Activated CD8-positive, alpha-beta memory T cell treated with anti-CD3 and anti-CD28 coated beads, Interleukin-2, amount 50 U/mL, for 24 hours (primary cell): ENCODE results near the gene ZSWIM4.
"Not testable (repeated sequence)": the region's sequence is repeated elsewhere in the genome, so short reads cannot be mapped to it uniquely, and the experiment has no call there.

Source experiments
- DNase-seq: peaks from one replicate; pipeline ENCODE4 v3.0.0-alpha.2; 2020; ENCODE audit errors: extremely low read depth

ZSWIM4 gene

GRCh38 chr19:13849991-13850909 lies 55.0 kb downstream of the ZSWIM4 start:
- DNase-seq, result no peak

DNA sequence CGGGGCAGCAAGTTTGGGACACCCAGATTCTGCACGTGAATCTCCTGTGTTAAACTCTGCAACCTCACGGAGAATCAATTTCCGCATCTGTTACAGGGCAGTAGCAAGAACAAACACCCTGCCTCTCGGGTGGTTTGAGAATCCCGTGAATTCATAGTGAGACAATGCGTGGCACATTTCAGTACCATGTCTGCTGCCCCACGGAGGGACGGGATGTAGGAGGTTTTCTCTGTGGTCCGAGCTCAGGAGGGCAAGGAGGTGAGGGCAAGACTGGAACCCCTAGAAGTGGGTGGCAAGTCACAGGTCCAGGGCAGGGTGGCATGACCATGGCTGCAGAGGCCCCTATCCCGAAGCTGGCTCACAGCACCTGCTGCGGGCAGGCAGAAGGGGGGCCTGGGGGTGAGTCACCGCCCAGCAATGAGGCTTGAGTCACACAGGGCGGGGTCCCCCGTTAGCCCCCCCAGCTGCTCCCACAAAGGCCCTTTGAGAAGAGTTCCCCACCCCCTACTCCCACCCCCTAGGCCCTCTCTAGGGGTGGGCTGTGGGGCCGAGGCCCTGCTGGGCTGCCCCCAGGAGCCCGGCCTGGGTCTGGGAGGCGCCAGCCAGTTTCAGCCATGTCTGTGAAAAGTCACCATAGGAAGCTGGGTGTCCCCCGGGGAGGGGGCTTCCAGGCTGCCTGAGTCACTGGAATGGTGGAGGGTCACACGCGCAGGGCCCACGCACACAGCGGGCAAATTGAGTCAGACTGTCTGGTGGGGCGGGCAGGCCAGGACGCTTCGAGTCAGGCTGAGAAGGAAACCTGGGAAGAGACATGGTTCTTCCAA lies 55.9 kb downstream of the ZSWIM4 start:
- DNase-seq, result no peak

DNA sequence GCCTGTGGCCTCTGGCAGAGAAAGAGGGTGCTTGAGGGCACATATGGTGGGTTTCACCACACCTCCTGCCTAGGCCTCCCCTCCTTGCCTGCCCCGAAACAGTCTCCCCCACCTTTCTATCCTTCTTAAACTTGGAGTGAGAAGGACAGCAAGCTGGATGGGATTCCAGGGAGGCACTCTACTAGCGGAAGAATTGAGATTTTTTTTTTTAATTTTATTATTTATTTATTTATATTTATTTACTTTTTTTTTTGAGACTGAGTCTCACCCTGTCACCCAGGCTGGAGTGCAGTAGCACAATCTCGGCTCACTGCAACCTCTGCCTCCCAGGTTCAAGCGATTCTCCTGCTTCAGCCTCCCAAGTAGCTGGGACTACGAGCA lies 56.5 kb downstream of the ZSWIM4 start:
- DNase-seq, result not testable (repeated sequence)

DNA sequence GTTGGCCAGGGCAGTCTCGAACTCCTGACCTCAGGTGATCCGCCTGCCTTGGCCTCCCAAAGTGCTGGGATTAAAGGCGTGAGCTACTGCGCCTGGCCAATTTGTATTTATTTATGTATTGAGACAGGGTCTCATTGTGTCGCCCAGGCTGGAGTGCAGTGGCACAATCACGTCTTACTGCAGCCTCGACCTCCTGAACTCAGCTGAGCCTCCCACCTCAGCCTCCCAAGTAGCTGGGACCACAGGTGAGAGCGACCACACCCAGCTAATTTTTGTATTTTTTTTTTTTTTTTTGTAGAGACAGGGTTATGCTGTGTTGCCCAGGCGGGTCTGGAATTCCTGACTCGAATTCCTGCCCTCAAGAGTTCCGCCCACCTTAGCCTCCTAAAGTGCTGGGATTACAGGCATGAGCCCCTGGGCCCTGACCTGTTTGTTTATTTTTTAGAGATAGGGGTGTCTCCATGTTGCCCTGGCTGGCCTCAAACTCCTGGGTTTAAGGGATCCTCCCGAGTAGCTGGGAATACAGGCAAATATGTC lies 57.0 kb downstream of the ZSWIM4 start:
- DNase-seq, result not testable (repeated sequence)

- DNase-seq, result no peak
Observed at GRCh38 chr19:13856497-13856896, 61.3 kb downstream of the ZSWIM4 start.

GRCh38 chr19:13859361-13859880 lies 64.2 kb downstream of the ZSWIM4 start:
- no peak for DNase-seq

DNA sequence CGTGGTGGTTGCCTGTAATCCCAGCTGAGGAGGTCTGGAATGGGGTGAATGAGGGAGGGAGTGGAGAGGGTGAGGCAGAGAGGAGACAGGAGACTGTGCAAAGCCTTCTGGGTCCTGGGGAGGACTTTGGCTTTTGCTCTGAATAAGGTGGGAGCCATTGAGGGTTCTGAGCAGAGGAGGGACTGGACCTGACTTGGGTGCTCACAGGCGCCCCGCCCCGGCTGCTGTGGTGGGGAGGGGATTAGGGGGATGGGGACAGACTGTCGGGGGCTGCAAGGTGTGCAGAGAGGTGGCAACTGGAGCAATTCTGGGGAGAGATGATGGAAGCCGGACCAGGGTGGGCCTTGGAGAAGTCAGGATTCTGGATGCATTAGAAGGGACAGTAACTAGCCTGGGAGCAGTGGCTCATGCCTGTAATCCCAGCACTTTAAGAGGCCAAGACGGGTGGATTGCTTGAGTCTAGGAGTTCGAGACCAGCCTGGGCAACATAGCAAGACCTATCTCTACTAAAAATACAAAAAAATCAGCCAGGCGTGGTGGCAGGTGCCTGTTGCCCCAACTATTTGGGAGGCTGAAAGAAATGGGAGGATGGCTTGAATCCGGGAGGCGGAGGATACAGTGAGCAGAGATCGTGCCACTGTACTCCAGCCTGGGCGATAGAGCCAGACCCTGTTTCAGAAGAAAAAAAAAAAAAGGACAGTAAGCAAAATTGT lies 65.6 kb downstream of the ZSWIM4 start:
- DNase-seq, result no peak

- no peak for DNase-seq
Observed at GRCh38 chr19:13861392-13861713, 66.1 kb downstream of the ZSWIM4 start.

GRCh38 chr19:13861714-13862531 lies 66.7 kb downstream of the ZSWIM4 start:
- DNase-seq, result no peak

DNA sequence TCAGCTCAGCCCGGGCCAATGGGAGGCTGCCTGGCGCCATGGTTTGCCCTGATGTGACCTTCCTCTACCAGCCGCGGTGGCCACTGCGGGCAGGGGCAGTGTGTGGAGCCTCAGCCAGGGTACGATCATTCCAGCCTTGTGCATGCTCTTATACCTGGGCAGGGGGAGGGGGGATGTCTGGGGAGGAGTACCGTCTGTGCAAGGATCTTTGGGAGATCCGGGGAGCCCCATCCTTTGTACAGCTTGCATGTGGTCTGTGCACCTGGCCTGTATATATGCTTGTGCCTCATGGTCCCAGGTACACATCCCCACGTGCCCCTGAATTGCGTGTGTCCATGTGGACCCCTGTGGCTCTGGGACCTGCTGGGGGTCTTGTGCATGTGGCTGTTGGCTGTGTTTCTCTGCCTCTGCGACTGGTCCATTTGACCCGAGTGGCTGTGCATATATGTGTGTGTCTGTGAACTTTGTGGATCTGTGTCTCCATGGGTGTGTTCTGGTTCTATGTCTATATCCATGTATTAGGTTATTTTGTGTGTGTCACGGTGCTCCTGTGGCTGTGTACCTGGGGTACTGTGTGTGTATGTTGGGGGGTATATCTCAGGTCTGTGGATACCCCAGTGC lies 68.9 kb downstream of the ZSWIM4 start:
- no peak for DNase-seq

DNA sequence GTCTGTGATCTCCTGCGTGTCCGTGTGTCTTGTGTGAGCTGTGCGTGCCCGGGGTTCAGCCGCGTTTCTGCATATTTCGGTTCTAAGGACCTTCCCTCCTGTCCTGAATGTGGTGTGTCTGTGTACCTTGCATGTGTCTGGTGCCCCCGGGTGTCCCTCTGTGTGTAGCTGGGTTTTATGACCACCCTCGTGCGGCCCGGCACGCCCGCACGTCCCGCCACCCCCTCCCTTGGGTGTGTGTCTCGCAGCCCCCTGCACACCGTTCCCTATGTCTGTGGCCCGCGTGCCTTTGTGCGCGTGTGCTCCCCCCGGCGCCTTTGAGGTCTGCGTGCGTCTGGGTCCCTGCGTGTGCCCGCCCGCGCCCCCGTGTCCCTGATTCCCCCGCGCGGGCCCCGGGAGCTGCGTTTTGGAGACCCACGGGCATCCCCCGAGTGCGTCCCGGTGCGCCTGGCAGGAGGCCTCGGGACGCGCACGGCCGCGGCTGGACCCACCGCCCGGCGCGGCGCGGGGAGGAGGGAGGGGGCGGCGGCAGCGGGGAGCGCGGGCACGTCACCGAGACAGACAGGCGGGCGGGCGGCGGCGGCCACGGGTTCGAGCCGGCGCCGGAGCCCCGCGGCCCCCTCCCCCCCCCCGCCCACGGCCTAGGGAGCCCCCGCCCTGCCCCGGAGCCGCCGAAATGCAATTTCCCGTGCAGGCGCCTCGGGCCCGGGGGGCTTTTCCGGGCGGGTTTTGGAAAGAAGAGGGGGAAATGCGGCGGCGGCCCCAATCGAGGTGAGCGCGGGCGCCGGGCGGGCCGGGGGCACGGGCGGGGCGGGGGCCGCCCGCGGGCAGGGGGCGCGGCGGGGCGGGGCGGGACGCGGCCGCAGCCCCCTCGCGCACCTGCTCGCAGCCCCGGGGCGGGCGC lies 69.7 kb downstream of the ZSWIM4 start:
- no peak for DNase-seq

DNA sequence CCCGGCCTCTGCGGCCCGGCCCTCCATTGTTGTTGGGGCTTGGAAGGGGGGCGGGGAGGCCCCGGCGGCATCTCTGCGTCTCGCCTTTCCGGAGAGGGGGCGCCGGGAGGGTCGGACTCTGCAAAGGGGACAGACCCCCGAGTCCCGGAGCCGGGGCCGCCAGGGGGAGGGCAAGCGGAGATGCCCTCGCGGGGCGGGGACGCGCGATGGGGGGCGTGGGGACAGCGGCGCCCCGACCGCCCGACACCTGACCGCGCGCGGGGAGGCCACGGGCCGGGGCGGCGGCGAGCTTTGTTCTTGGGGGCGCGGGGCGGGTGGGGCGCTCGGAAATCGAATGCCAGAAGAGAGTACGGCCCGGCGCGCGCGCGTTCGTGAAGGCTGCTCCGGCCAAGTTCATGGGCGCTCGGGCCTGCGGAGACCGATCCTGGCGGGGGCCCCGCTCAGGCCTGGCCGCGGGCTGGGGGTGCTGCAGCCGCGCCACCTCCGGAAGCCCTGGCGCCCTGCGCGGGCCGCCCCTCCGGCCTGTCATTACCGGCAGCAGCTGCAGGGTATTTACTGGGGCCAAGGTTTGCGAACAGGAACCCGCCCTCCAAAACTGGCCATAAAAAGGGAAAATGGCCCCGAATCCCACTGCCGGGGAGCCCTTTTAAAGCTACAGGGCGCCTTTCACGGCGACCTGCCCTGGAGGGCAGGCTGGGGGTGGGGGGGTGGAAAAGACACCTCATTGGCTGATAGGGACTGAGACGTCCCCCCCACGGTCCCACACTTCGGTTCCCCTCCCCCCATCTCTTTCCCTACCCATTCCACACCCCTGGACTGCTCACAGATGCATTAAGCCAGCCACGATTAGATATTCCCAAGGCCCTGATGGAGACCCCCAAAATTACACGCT lies 70.6 kb downstream of the ZSWIM4 start:
- no peak for DNase-seq

GRCh38 chr19:13866463-13867046 lies 71.3 kb downstream of the ZSWIM4 start:
- DNase-seq, result no peak

DNA sequence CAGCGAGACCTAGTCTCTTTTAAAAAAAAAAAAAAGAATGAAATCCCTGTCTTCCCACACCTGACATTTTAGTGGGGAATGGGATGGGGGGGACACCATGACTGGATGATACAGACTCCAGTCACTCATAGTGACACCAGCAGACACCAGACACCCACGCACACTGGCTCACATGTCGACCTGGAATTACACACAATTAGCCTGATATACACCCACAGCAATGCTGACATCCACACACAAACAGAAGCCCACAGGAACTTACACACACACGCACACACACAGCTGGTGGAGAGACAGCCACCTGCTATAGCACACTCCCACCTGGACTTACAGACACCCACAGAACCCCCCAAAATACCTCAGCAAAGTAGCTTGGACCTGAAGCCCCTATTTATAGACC lies 73.4 kb downstream of the ZSWIM4 start:
- DNase-seq, result no peak

DNA sequence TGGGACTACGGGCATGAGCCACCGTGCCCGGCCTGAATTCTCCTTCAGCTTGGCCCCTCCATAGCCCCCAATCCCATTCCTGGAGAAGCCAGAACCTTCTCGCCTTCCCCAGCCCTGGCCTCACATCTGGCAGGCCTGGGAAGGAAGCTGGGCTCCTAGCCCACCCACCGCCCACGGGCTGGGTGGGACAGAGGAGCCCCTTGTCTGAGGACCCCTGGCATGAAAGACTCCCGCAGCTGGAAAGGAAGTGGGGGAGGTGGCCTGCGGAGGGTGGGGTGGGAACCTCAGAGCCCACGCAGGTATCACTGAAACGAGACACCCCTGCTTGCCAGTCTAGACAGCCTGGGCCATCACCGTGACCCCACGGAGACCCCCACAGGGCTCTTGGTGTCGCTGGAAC lies 74.0 kb downstream of the ZSWIM4 start:
- no peak for DNase-seq

- DNase-seq, result no peak
Observed at GRCh38 chr19:13870873-13871272, 75.6 kb downstream of the ZSWIM4 start.

DNA sequence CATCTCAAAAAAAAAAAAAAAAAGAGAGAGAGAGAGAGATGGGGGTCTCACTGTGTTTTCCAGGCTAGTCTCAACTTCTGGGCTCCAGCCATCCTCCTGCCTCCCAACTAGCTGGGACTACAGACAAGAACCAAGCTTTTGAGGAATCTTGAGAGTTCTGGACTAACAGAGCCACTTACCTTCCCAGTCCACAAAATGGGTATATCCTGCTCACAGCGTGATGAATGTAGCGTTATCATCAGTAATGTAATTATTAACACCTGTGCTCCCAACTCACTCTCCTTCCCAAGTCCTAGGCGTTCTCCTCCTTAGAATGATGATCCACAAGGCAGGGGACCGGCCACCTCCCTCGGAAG lies 77.1 kb downstream of the ZSWIM4 start:
- no peak for DNase-seq

GRCh38 chr19:13872695-13873389 lies 77.6 kb downstream of the ZSWIM4 start:
- no peak for DNase-seq
